ENCODE results near the gene LASP1NB.

Gene LASP1NB

GRCh38 chr17:38892620-38893019, 32.8 kb upstream of the LASP1NB start:
- H2AFZ ChIP-seq (ENCODE audit: low read depth, low read length) = no peak overlapping the region
- H3K36me3 ChIP-seq (ENCODE audit: control insufficient read depth in 2 of 2, extremely low read depth in 1 of 2, insufficient read depth in 2 of 2, low read length in 2 of 2) = peaks cover 6 to 39% of the 10 kb centered on the region in 2 experiments
- TF ChIP-seq JUN (IDR thresholded peaks at IDR 0.05; ENCODE audit: borderline replicate concordance, insufficient read depth, insufficient read length, low read depth) (no peak), POLR2A (IDR thresholded peaks at IDR 0.05; ENCODE audit: low read depth, low read length) (no peak), FOS (IDR thresholded peaks at IDR 0.05; ENCODE audit: borderline replicate concordance, insufficient read depth, low read length) (no peak), EZH2 (IDR thresholded peaks at IDR 0.05; ENCODE audit: borderline replicate concordance, low read depth, low read length, severe bottlenecking) (no peak), MAX (IDR thresholded peaks at IDR 0.05; ENCODE audit: insufficient read depth, insufficient read length) (no peak), GATA2 (IDR thresholded peaks at IDR 0.05; ENCODE audit: insufficient read depth, insufficient read length, low read depth, low read length) (no peak), CTCF (IDR thresholded peaks at IDR 0.05; ENCODE audit: extremely low read depth in 1 of 2, insufficient read depth in 1 of 2, low read depth in 1 of 2, low read length in 2 of 2) (no peak), POLR2AphosphoS5 (IDR thresholded peaks at IDR 0.05; ENCODE audit: insufficient read depth, low read depth, low read length) (no peak), MYC (IDR thresholded peaks at IDR 0.05; ENCODE audit: low read depth, low read length) (no peak)
- H3K9ac ChIP-seq (replicated peaks; ENCODE audit: extremely low read depth, insufficient read depth, low read length) = no peak overlapping the region
- CTCF ChIA-PET = interaction anchor here (1.9 kb wide), 1 partner anchor 22 kb away, joined by 7 read pairs; the partner anchor contains the start of gene LASP1
- H3K9me3 ChIP-seq (replicated peaks; ENCODE audit: control insufficient read depth, insufficient read depth, low read length) = no peaks in the 10 kb centered on the region
- intact Hi-C loops (cut with micrococcal nuclease) (no loop called here), dilution Hi-C loops (cut with MboI; ENCODE audit: extremely low pct_ligation_motif_present, low sequenced_read_pairs) (no loop called here)
- H3K9me1 ChIP-seq (replicated peaks; ENCODE audit: control insufficient read depth, extremely low read depth, insufficient read depth, low read length) = no peaks in the 10 kb centered on the region
- no peak overlapping the region for H3K27ac ChIP-seq (ENCODE audit: insufficient read depth, low read depth, low read length)
- no peak for FAIRE-seq
- H3K79me2 ChIP-seq (ENCODE audit: control insufficient read depth, insufficient read depth, low read length) = peaks cover 24% of the 10 kb centered on the region
- BruUV-seq (replicated peaks) = no TSS peak
- no peaks in the 10 kb centered on the region for H4K20me1 ChIP-seq (replicated peaks; ENCODE audit: control insufficient read depth, extremely low read depth, insufficient read depth, low read length)
- DNase-seq (ENCODE audit: low read depth, low spot score) = no peak
- no peak overlapping the region for H3K4me2 ChIP-seq (ENCODE audit: insufficient read depth, low read length)
- H3K27me3 ChIP-seq (ENCODE audit: control insufficient read depth in 2 of 2, insufficient read depth in 2 of 2, low read length in 2 of 2) = no peaks in the 10 kb centered on the region
- POLR2A ChIA-PET = interaction anchor here (0.7 kb wide), 1 partner anchor 13 kb away, joined by 3 read pairs; no protein-coding TSS in a partner anchor
- no peak overlapping the region for H3K4me3 ChIP-seq (replicated peaks in 1 of 3; ENCODE audit: insufficient read depth in 1 of 3, low read depth in 1 of 3, low read length in 3 of 3)
- peaks cover 32% of the 10 kb centered on the region for H3K4me1 ChIP-seq (ENCODE audit: control insufficient read depth, extremely low read depth, insufficient read depth, low read length)

Measured in endothelial cell of umbilical vein (primary cell).